ENCODE measurements around the gene CBX1.
A peak's percentile ranks its signal among the peaks of the same experiment; 100 is the strongest.
"Not testable (repeated sequence)": the region's sequence is repeated elsewhere in the genome, so short reads cannot be mapped to it uniquely, and the experiment has no call there.

CBX1 gene

GRCh38 chr17:48046296-48046695, 55.0 kb downstream of the CBX1 start:
- peaks cover 11% of the 10 kb centered on the region for H3K36me3 ChIP-seq (ENCODE audit: insufficient read depth, low read depth, low read length)
- H3K27ac ChIP-seq (ENCODE audit: low read length) = no peak overlapping the region
- no peaks in the 10 kb centered on the region for H3K27me3 ChIP-seq (ENCODE audit: insufficient read depth, low read length)
- H3K4me1 ChIP-seq (ENCODE audit: insufficient read depth, low read length) = peaks cover 20% of the 10 kb centered on the region; the same call in 1 of the 2 replicates
- H3K4me3 ChIP-seq (ENCODE audit: low read length) = peak overlapping the region; percentile 86
- peak overlapping the region; percentile 91; the same call in 1 of the 2 replicates for H3K9ac ChIP-seq (ENCODE audit: low read depth, low read length)
- no peaks in the 10 kb centered on the region for H3K9me3 ChIP-seq (ENCODE audit: insufficient read depth, low read depth, low read length)

GRCh38 chr17:48045316-48046001, 55.8 kb downstream of the CBX1 start:
- no peak overlapping the region for H3K4me3 ChIP-seq (ENCODE audit: low read length)
- H3K27me3 ChIP-seq (ENCODE audit: insufficient read depth, low read length) = no peaks in the 10 kb centered on the region
- H3K9me3 ChIP-seq (ENCODE audit: insufficient read depth, low read depth, low read length) = no peaks in the 10 kb centered on the region
- peaks cover 12% of the 10 kb centered on the region; the same call in 1 of the 2 replicates for H3K4me1 ChIP-seq (ENCODE audit: insufficient read depth, low read length)
- H3K9ac ChIP-seq (ENCODE audit: low read depth, low read length) = no peak overlapping the region
- peaks cover 2% of the 10 kb centered on the region; the same call in 1 of the 2 replicates for H3K36me3 ChIP-seq (ENCODE audit: insufficient read depth, low read depth, low read length)
- no peak overlapping the region for H3K27ac ChIP-seq (ENCODE audit: low read length)

- no peaks in the 10 kb centered on the region for H3K27me3 ChIP-seq (ENCODE audit: insufficient read depth, low read length)
- no peaks in the 10 kb centered on the region for H3K36me3 ChIP-seq (ENCODE audit: insufficient read depth, low read depth, low read length)
- no peak overlapping the region for H3K27ac ChIP-seq (ENCODE audit: low read length)
- no peak overlapping the region for H3K4me3 ChIP-seq (ENCODE audit: low read length)
- no peaks in the 10 kb centered on the region for H3K9me3 ChIP-seq (ENCODE audit: insufficient read depth, low read depth, low read length)
- peaks cover 9% of the 10 kb centered on the region; the same call in 1 of the 2 replicates for H3K4me1 ChIP-seq (ENCODE audit: insufficient read depth, low read length)
- no peak overlapping the region for H3K9ac ChIP-seq (ENCODE audit: low read depth, low read length)
These were observed 56.4 kb downstream of the CBX1 start for GRCh38 chr17:48044851-48045250.

- Histone ChIP-seq H3K9ac (ENCODE audit: low read depth, low read length) (no peak overlapping the region), H3K27ac (ENCODE audit: low read length) (no peak overlapping the region)
These were observed 58.1 kb downstream of the CBX1 start for GRCh38 chr17:48043176-48043575.

GRCh38 chr17:48038687-48039086, 62.6 kb downstream of the CBX1 start:
- no peak overlapping the region for H3K27ac ChIP-seq (ENCODE audit: low read length)
- H3K9me3 ChIP-seq (ENCODE audit: insufficient read depth, low read depth, low read length) = no peaks in the 10 kb centered on the region
- peaks cover 36% of the 10 kb centered on the region for H3K27me3 ChIP-seq (ENCODE audit: insufficient read depth, low read length)
- H3K4me1 ChIP-seq (ENCODE audit: insufficient read depth, low read length) = peaks cover 4% of the 10 kb centered on the region
- H3K36me3 ChIP-seq (ENCODE audit: insufficient read depth, low read depth, low read length) = no peaks in the 10 kb centered on the region
- H3K4me3 ChIP-seq (ENCODE audit: low read length) = no peak overlapping the region
- H3K9ac ChIP-seq (ENCODE audit: low read depth, low read length) = no peak overlapping the region

More at GRCh38 chr17:48043176-48043575, 58.1 kb downstream of the CBX1 start:
- Histone ChIP-seq H3K36me3 (ENCODE audit: insufficient read depth, low read depth, low read length) (no peaks in the 10 kb centered on the region), H3K27me3 (ENCODE audit: insufficient read depth, low read length) (peaks cover 15% of the 10 kb centered on the region), H3K9me3 (ENCODE audit: insufficient read depth, low read depth, low read length) (no peaks in the 10 kb centered on the region), H3K4me1 (ENCODE audit: insufficient read depth, low read length) (peaks cover 7% of the 10 kb centered on the region; the same call in 1 of the 2 replicates), H3K4me3 (ENCODE audit: low read length) (no peak overlapping the region)

GRCh38 chr17:48037838-48038323, 63.4 kb downstream of the CBX1 start:
- H3K27me3 ChIP-seq (ENCODE audit: insufficient read depth, low read length) = peaks cover 36% of the 10 kb centered on the region
- H3K4me3 ChIP-seq (ENCODE audit: low read length) = peak overlapping the region; percentile 51; the same call in 1 of the 2 replicates
- no peak overlapping the region for H3K27ac ChIP-seq (ENCODE audit: low read length)
- H3K4me1 ChIP-seq (ENCODE audit: insufficient read depth, low read length) = peaks cover 4% of the 10 kb centered on the region
- H3K36me3 ChIP-seq (ENCODE audit: insufficient read depth, low read depth, low read length) = no peaks in the 10 kb centered on the region
- H3K9me3 ChIP-seq (ENCODE audit: insufficient read depth, low read depth, low read length) = no peaks in the 10 kb centered on the region
- no peak overlapping the region for H3K9ac ChIP-seq (ENCODE audit: low read depth, low read length)

- H3K27ac ChIP-seq (ENCODE audit: low read length) = no peak within 1 kb of the TSS
- H3K9ac ChIP-seq (ENCODE audit: low read depth, low read length) = no peak within 1 kb of the TSS
- H3K27me3 ChIP-seq (ENCODE audit: insufficient read depth, low read length) = peaks cover 39% of the 10 kb centered on the region
- H3K36me3 ChIP-seq (ENCODE audit: insufficient read depth, low read depth, low read length) = no peaks in the 10 kb centered on the region
- no peaks in the 10 kb centered on the region for H3K9me3 ChIP-seq (ENCODE audit: insufficient read depth, low read depth, low read length)
- peaks cover 4% of the 10 kb centered on the region for H3K4me1 ChIP-seq (ENCODE audit: insufficient read depth, low read length)
- H3K4me3 ChIP-seq (ENCODE audit: low read length) = peak within 1 kb of the TSS; percentile 66; the same call in 1 of the 2 replicates
These were observed 64.0 kb downstream of the CBX1 start, which contains the start of gene COPZ2 for GRCh38 chr17:48037036-48037837. Gene COPZ2 (minus strand): TSS chr17:48037797. CDS start chr17:48037777, 20 bp downstream.

GRCh38 chr17:48036693-48037035, 64.6 kb downstream of the CBX1 start:
- no peaks in the 10 kb centered on the region for H3K9me3 ChIP-seq (ENCODE audit: insufficient read depth, low read depth, low read length)
- H3K27ac ChIP-seq (ENCODE audit: low read length) = no peak overlapping the region
- no peaks in the 10 kb centered on the region for H3K36me3 ChIP-seq (ENCODE audit: insufficient read depth, low read depth, low read length)
- peak overlapping the region; percentile 66; the same call in 1 of the 2 replicates for H3K4me3 ChIP-seq (ENCODE audit: low read length)
- peaks cover 4% of the 10 kb centered on the region for H3K4me1 ChIP-seq (ENCODE audit: insufficient read depth, low read length)
- no peak overlapping the region for H3K9ac ChIP-seq (ENCODE audit: low read depth, low read length)
- peaks cover 39% of the 10 kb centered on the region for H3K27me3 ChIP-seq (ENCODE audit: insufficient read depth, low read length)

GRCh38 chr17:48034734-48035133, 66.5 kb downstream of the CBX1 start:
- not testable (repeated sequence) for H3K27ac ChIP-seq (ENCODE audit: low read length); H3K36me3 ChIP-seq (ENCODE audit: insufficient read depth, low read depth, low read length); H3K4me1 ChIP-seq (ENCODE audit: insufficient read depth, low read length); H3K9me3 ChIP-seq (ENCODE audit: insufficient read depth, low read depth, low read length); H3K9ac ChIP-seq (ENCODE audit: low read depth, low read length); H3K4me3 ChIP-seq (ENCODE audit: low read length)
- H3K27me3 ChIP-seq (ENCODE audit: insufficient read depth, low read length) = peaks cover 39% of the 10 kb centered on the region

- Histone ChIP-seq H3K27ac (ENCODE audit: low read length) (no peak overlapping the region), H3K9me3 (ENCODE audit: insufficient read depth, low read depth, low read length) (no peaks in the 10 kb centered on the region), H3K36me3 (ENCODE audit: insufficient read depth, low read depth, low read length) (no peaks in the 10 kb centered on the region), H3K4me1 (ENCODE audit: insufficient read depth, low read length) (no peaks in the 10 kb centered on the region; the same call in 1 of the 2 replicates), H3K9ac (ENCODE audit: low read depth, low read length) (no peak overlapping the region), H3K4me3 (ENCODE audit: low read length) (no peak overlapping the region), H3K27me3 (ENCODE audit: insufficient read depth, low read length) (peaks cover 19% of the 10 kb centered on the region)
These were observed 69.3 kb downstream of the CBX1 start for GRCh38 chr17:48031966-48032365.

- Histone ChIP-seq H3K4me3 (ENCODE audit: low read length) (no peak overlapping the region), H3K27me3 (ENCODE audit: insufficient read depth, low read length) (peaks cover 20% of the 10 kb centered on the region), H3K36me3 (ENCODE audit: insufficient read depth, low read depth, low read length) (no peaks in the 10 kb centered on the region), H3K27ac (ENCODE audit: low read length) (no peak overlapping the region), H3K9ac (ENCODE audit: low read depth, low read length) (no peak overlapping the region), H3K4me1 (ENCODE audit: insufficient read depth, low read length) (peaks cover 4% of the 10 kb centered on the region), H3K9me3 (ENCODE audit: insufficient read depth, low read depth, low read length) (no peaks in the 10 kb centered on the region)
These were observed 70.7 kb downstream of the CBX1 start for GRCh38 chr17:48030531-48030930.

Measured in iPS-20b (cell line).